Smooth muscle cell of bladder (primary cell): Measurements from ENCODE around the gene TPD52L2. TPM values are rescaled to one million over a fixed set of nuclear protein-coding genes. Genes with fewer than 3 reads are reported as not detected.

ENCODE experiments used
- total RNA-seq: library from RNA; depleted of rRNA; stranded (reverse); fragments of >200 nt; gene quantifications from 2 replicates; pipeline ENCODE4 v1.2.3, GENCODE V29; 2014

Gene TPD52L2
- total RNA-seq, result 112 and 116 TPM in 2 replicates

DNA sequence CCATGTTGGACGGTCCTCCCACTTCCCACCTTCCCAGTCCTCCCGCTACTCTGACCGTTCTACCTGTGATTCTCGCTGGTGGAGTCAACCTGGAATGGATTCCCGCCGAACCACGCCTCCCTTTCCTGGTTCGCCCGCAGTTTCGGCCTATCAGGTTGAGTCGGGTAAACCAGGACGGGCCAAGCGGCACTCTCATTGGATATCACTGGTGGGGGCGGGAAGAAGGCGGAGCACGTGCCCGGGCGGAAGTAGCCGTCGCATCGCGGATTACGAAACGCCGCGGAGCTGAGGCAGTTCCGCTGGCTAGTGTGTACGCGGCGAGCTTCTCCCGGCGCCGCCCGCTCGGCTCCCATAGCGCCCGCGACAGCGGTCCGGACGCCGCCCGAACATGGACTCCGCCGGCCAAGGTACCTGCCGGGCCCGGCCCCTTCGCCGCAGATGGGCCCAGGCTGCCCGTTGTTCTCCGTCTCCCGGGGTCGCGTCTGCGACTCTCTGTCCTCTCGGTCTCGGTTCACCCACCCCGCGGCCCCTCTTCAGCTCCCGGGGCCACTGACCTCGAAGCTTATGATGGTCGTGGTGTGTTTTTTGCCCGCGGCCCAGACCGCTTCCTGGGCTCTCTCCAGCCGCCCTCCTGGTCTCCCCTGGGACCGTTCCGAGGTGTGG, at the start of gene TPD52L2:
TSS of gene TPD52L2 (plus strand) at position 293 of the 663 bp plus-strand sequence. CDS start at position 389, 96 bp downstream.

DNA sequence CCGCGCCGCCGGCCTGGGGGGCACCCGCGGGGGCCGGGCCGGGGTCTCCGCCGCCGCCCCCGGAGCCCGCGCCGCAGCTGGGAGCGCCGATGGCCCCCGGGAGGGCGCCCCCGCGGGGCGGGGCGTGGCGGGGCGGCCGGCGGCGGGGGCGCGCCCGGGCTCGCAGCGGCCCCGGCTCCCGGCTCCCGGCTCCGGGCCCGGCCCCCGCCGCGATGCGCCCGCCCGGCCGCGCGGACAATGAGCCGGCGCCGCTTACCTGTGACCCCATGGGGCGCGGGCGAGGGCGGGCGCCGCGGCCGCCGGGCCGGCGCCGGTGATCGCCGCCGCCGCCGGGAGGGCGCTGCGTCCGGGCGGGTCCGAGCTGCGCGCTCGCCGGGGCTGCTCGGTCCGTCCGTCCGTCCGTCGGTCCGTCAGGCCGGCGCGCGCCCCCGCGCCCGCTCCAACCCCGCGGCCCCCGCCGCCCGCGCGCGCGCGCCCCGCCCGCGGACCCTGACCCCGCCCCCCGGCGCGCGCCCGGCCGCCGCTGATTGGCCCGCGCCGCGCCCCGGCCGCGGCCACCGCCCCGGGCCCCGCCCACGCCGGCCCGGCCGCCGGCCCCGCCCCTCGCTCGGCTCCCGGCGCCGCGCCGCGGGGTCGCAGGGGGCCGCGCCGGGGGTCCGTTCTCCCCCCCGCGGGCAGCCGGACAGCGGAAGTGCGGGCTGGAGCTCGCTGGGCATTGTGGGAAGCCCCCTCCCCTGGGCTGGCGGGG, 34.1 kb upstream of the TPD52L2 start, which contains the start of gene ZBTB46:
TSS of gene ZBTB46 (minus strand) at position 424 of the 748 bp plus-strand sequence. CDS start 40,507 bp downstream, outside the sequence.

DNA sequence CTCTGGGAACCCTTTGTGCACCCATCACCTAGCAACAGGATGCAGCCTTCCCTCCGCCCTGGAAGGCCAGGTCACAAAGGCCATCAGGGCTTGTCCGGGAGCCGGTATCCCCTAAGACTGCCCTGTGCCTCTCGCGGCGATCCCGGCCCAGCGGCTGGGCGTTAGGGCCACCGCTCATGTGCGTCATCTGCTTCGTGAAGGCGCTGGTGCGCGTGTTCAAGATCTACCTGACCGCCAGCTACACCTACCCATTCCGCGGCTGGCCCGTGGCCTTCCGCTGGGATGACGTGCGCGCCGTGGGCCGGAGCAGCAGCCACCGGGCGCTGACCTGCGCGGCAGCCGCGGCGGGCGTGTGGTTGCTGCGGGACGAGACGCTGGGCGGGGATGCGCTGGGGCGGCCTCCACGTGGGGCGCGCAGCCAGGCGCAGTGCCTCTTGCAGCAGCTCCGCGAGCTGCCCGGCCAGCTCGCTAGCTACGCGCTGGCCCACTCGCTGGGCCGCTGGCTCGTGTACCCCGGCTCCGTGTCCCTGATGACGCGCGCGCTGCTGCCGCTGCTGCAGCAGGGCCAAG, 3.6 kb upstream of the TPD52L2 start, which contains the start of gene ABHD16B:
TSS of gene ABHD16B (plus strand) at position 134 of the 570 bp plus-strand sequence. CDS start at position 177, 43 bp downstream.

DNA sequence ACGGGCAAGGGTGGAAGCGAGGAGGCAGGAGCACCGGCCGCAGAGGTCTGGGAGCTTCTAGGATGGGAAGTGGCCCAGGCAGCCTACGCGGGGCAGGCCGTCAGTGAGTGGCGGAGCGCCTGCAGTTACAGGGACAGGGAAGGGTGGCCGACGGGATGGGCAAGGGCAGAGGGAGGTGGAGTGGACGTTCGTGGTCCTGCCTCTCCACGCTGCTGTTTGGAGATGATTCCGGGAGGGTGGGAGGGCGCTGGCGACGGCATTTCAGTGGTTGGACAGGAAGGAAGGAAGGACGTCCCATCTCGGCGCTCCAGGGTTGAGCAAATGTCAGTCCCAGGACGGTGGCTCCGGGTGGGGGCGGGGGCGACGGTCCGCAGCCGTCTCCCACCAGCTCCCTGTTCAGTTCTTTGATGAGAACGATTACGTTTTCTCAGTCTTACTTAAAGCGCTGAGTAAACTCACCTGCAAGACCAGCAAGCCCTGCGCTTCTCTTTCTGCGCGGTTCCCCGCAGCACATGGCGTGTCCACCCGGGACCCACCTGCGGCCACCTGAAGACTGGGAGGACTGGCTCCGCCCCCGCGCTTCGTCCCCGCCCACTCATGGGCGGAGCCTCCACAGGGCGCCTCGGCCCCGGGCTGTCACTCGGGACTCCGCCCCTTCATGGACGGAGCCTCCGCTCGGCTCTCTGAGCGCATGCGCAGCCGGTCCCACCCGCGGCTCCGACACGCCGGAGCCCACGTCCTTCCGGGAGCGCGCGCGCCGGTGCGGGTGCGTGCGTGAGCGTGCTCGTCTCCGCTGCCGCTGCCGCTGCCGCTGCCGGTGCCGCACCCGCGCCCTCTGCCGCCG, 29.5 kb downstream of the TPD52L2 start, which contains the start of gene DNAJC5:
TSS of gene DNAJC5 (plus strand) at position 769 of the 844 bp plus-strand sequence. CDS start 33,220 bp downstream, outside the sequence.

Other genes with a start within 250 kb of the TPD52L2 start
- 7.4 and 8.4 TPM in 2 replicates for gene GMEB2, start 238.2 kb upstream of the TPD52L2 start, total RNA-seq
- 2.1 and 2.3 TPM in 2 replicates for gene STMN3, start 211.8 kb upstream of the TPD52L2 start, total RNA-seq
- 6.1 and 9.2 TPM in 2 replicates for gene RTEL1, start 207.0 kb upstream of the TPD52L2 start, total RNA-seq
- 0.65 and 1.3 TPM in 2 replicates for gene TNFRSF6B, start 168.6 kb upstream of the TPD52L2 start, total RNA-seq
- gene ARFRP1, start 157.3 kb upstream of the TPD52L2 start, total RNA-seq, result 30.2 and 35.4 TPM in 2 replicates
- 14.3 and 15.6 TPM in 2 replicates for gene ZGPAT, start 157.2 kb upstream of the TPD52L2 start, total RNA-seq
- 1.6 and 2.2 TPM in 2 replicates for gene LIME1, start 128.6 kb upstream of the TPD52L2 start, total RNA-seq
- 14.4 and 18.3 TPM in 2 replicates for gene SLC2A4RG, start 125.5 kb upstream of the TPD52L2 start, total RNA-seq
- gene ZBTB46, start 34.0 kb upstream of the TPD52L2 start, total RNA-seq, result 4.6 and 9.7 TPM in 2 replicates
- gene ABHD16B, start 3.8 kb upstream of the TPD52L2 start, total RNA-seq, result not detected in 2 replicates
- 49.6 and 68.2 TPM in 2 replicates for gene DNAJC5, start 29.9 kb downstream of the TPD52L2 start, total RNA-seq
- gene UCKL1, start 91.1 kb downstream of the TPD52L2 start, total RNA-seq, result 14.5 and 15.9 TPM in 2 replicates
- 4.7 and 6.1 TPM in 2 replicates for gene ZNF512B, start 104.7 kb downstream of the TPD52L2 start, total RNA-seq
- gene SAMD10, start 114.4 kb downstream of the TPD52L2 start, total RNA-seq, result 0.28 and 0.43 TPM in 2 replicates
- gene PRPF6, start 115.9 kb downstream of the TPD52L2 start, total RNA-seq, result 57.0 and 63.9 TPM in 2 replicates
- gene C20orf204, start 170.9 kb downstream of the TPD52L2 start, total RNA-seq, result 0.57 and 0.92 TPM in 2 replicates
- 0.18 TPM in 1 of 2 replicates, not detected in the other for gene SOX18, start 184.4 kb downstream of the TPD52L2 start, total RNA-seq
- gene TCEA2, start 197.9 kb downstream of the TPD52L2 start, total RNA-seq, result 27.3 and 33.7 TPM in 2 replicates
- 7.3 and 7.8 TPM in 2 replicates for gene RGS19, start 214.2 kb downstream of the TPD52L2 start, total RNA-seq
- 1.6 and 1.9 TPM in 2 replicates for gene OPRL1, start 214.8 kb downstream of the TPD52L2 start, total RNA-seq
- gene LKAAEAR1, start 219.1 kb downstream of the TPD52L2 start, total RNA-seq, result 0.14 TPM in 1 of 2 replicates, not detected in the other
- gene NPBWR2, start 242.3 kb downstream of the TPD52L2 start, total RNA-seq, result not detected in 2 replicates